ENCODE data around the gene PIK3AP1.
"Not testable (repeated sequence)": the region's sequence is repeated elsewhere in the genome, so short reads cannot be mapped to it uniquely, and the experiment has no call there.

Gene PIK3AP1

GRCh38 chr10:96574564-96574963 lies 145.8 kb downstream of the PIK3AP1 start:
- DNase-seq, result not testable (repeated sequence)

GRCh38 chr10:96573036-96573435 lies 147.3 kb downstream of the PIK3AP1 start:
- DNase-seq, result no peak

- DNase-seq, result no peak
These were observed 149.0 kb downstream of the PIK3AP1 start for GRCh38 chr10:96570983-96571964.

GRCh38 chr10:96570511-96570910 lies 149.8 kb downstream of the PIK3AP1 start:
- DNase-seq, result no peak

- no peak for DNase-seq
These were observed 151.9 kb downstream of the PIK3AP1 start for GRCh38 chr10:96568402-96568801.

GRCh38 chr10:96565774-96566173 lies 154.5 kb downstream of the PIK3AP1 start:
- DNase-seq, result no peak

- no peak for DNase-seq
These were observed 159.1 kb downstream of the PIK3AP1 start for GRCh38 chr10:96560966-96561887.

GRCh38 chr10:96560489-96560888 lies 159.8 kb downstream of the PIK3AP1 start:
- no peak for DNase-seq

- DNase-seq, result peak; percentile 2 to 11
These were observed 164.3 kb downstream of the PIK3AP1 start for GRCh38 chr10:96556003-96556402.

- no peak for DNase-seq
These were observed 165.0 kb downstream of the PIK3AP1 start for GRCh38 chr10:96555330-96555729.

GRCh38 chr10:96548589-96548988 lies 171.7 kb downstream of the PIK3AP1 start:
- DNase-seq, result no peak

GRCh38 chr10:96545558-96545957 lies 174.8 kb downstream of the PIK3AP1 start:
- DNase-seq, result not testable (repeated sequence)
